Adrenal gland (tissue), 5 donors: ENCODE results near the gene IL16.

ENCODE experiments used
- CTCF ChIP-seq, 6 experiments: fragments of 450-650 bp in 4 of 6; fragments of 200-600 bp in 2 of 6; sonication (generic) in 1 of 6; IDR thresholded peaks; 1 replicate in 5 of 6; 2 replicates in 1 of 6; pipeline versions ENCODE4 v1.5.1 to v1.8.0; 2016 to 2021; ENCODE audit warnings: antibody characterized with exemption in 6 of 6, mild to moderate bottlenecking in 2 of 6, moderate library complexity in 1 of 6
- POLR2A ChIP-seq, 2 donors: fragments of 450-650 bp; IDR thresholded peaks; one replicate each; pipeline ENCODE4 v1.6.1; 2017; ENCODE audit warnings: antibody characterized with exemption in 2 of 2, mild to moderate bottlenecking in 2 of 2, moderate library complexity in 1 of 2
- donor health status: DM: no; HTN: no; CAD: no.

- TF ChIP-seq POLR2A (IDR thresholded peaks at IDR 0.05): no peak
- TF ChIP-seq CTCF (IDR thresholded peaks at IDR 0.05): no peak
Measured at GRCh38 chr15:81268340-81268739, 71.7 kb downstream of the IL16 start.
